Measurements from ENCODE around the gene PIGU.

The PIGU gene

GRCh38 chr20:34552569-34552968 is 124.3 kb downstream of the PIGU start:
- no peak for TF ChIP-seq CTCF (IDR thresholded peaks at IDR 0.05; ENCODE audit: poor library complexity, severe bottlenecking)
- Histone ChIP-seq H3K4me3 (ENCODE audit: severe bottlenecking) (no peak overlapping the region), H3K9me3 (ENCODE audit: severe bottlenecking) (no peaks in the 10 kb centered on the region), H3K27me3 (ENCODE audit: insufficient read depth, poor library complexity, severe bottlenecking) (no peaks in the 10 kb centered on the region), H3K27ac (ENCODE audit: poor library complexity, severe bottlenecking) (no peak overlapping the region), H3K4me1 (ENCODE audit: insufficient read depth, poor library complexity, severe bottlenecking) (peaks cover 3% of the 10 kb centered on the region), H3K36me3 (ENCODE audit: low read depth) (no peaks in the 10 kb centered on the region)
- no peak for ATAC-seq (ENCODE audit: low read depth)
- no peak for DNase-seq (ENCODE audit: low spot score)

- DNase-seq (ENCODE audit: low spot score) (no peak), ATAC-seq (ENCODE audit: low read depth) (no peak)
- H3K36me3 ChIP-seq (ENCODE audit: low read depth) = no peaks in the 10 kb centered on the region
- TF ChIP-seq CTCF (IDR thresholded peaks at IDR 0.05; ENCODE audit: poor library complexity, severe bottlenecking) = no peak
- H3K27ac ChIP-seq (ENCODE audit: poor library complexity, severe bottlenecking) = no peak overlapping the region
- no peaks in the 10 kb centered on the region for H3K27me3 ChIP-seq (ENCODE audit: insufficient read depth, poor library complexity, severe bottlenecking)
- H3K4me1 ChIP-seq (ENCODE audit: insufficient read depth, poor library complexity, severe bottlenecking) = no peaks in the 10 kb centered on the region
- H3K9me3 ChIP-seq (ENCODE audit: severe bottlenecking) = no peaks in the 10 kb centered on the region
- no peak overlapping the region for H3K4me3 ChIP-seq (ENCODE audit: severe bottlenecking)
Measured at GRCh38 chr20:34549929-34550305, 127.0 kb downstream of the PIGU start.

- H3K4me3 ChIP-seq (ENCODE audit: severe bottlenecking) = no peak overlapping the region
- no peak for TF ChIP-seq CTCF (IDR thresholded peaks at IDR 0.05; ENCODE audit: poor library complexity, severe bottlenecking)
- DNase-seq (ENCODE audit: low spot score) = no peak
Measured at GRCh38 chr20:34549291-34549928, 127.5 kb downstream of the PIGU start.

GRCh38 chr20:34547844-34548613 is 128.9 kb downstream of the PIGU start:
- DNase-seq (ENCODE audit: low spot score) = no peak
- TF ChIP-seq CTCF (IDR thresholded peaks at IDR 0.05; ENCODE audit: poor library complexity, severe bottlenecking) = no peak
- Histone ChIP-seq H3K4me1 (ENCODE audit: insufficient read depth, poor library complexity, severe bottlenecking) (no peaks in the 10 kb centered on the region), H3K36me3 (ENCODE audit: low read depth) (no peaks in the 10 kb centered on the region), H3K9me3 (ENCODE audit: severe bottlenecking) (no peaks in the 10 kb centered on the region), H3K27ac (ENCODE audit: poor library complexity, severe bottlenecking) (no peak overlapping the region), H3K27me3 (ENCODE audit: insufficient read depth, poor library complexity, severe bottlenecking) (no peaks in the 10 kb centered on the region), H3K4me3 (ENCODE audit: severe bottlenecking) (no peak overlapping the region)
- 0 out of 3 replicates have a peak, but pooled peaks have one; percentile 1 for ATAC-seq (ENCODE audit: low read depth)

More at GRCh38 chr20:34549291-34549928, 127.5 kb downstream of the PIGU start:
- Histone ChIP-seq H3K36me3 (ENCODE audit: low read depth) (no peaks in the 10 kb centered on the region), H3K27ac (ENCODE audit: poor library complexity, severe bottlenecking) (no peak overlapping the region), H3K27me3 (ENCODE audit: insufficient read depth, poor library complexity, severe bottlenecking) (no peaks in the 10 kb centered on the region), H3K9me3 (ENCODE audit: severe bottlenecking) (no peaks in the 10 kb centered on the region), H3K4me1 (ENCODE audit: insufficient read depth, poor library complexity, severe bottlenecking) (no peaks in the 10 kb centered on the region)
- ATAC-seq (ENCODE audit: low read depth) = peak; percentile 41; the same call in 2 of the 3 replicates

GRCh38 chr20:34546751-34547181 is 130.1 kb downstream of the PIGU start:
- Histone ChIP-seq H3K9me3 (ENCODE audit: severe bottlenecking) (no peaks in the 10 kb centered on the region), H3K27me3 (ENCODE audit: insufficient read depth, poor library complexity, severe bottlenecking) (no peaks in the 10 kb centered on the region), H3K27ac (ENCODE audit: poor library complexity, severe bottlenecking) (no peak overlapping the region), H3K4me3 (ENCODE audit: severe bottlenecking) (no peak overlapping the region), H3K4me1 (ENCODE audit: insufficient read depth, poor library complexity, severe bottlenecking) (no peaks in the 10 kb centered on the region), H3K36me3 (ENCODE audit: low read depth) (peaks cover 2% of the 10 kb centered on the region)
- ATAC-seq (ENCODE audit: low read depth) = no peak
- no peak for DNase-seq (ENCODE audit: low spot score)
- TF ChIP-seq CTCF (IDR thresholded peaks at IDR 0.05; ENCODE audit: poor library complexity, severe bottlenecking) = no peak
